ENCODE data around the gene FHOD3. TPM values are rescaled to one million over a fixed set of nuclear protein-coding genes. Genes with fewer than 3 reads are reported as not detected.

FHOD3 gene
- total RNA-seq, 1 donor from 2014 or later: 2.5 TPM

- H3K27ac ChIP-seq: no peak overlapping the region
- H3K9me3 ChIP-seq: no peaks in the 10 kb centered on the region
- no peak for TF ChIP-seq CTCF (IDR thresholded peaks at IDR 0.05)
- no peaks in the 10 kb centered on the region for H3K4me1 ChIP-seq
- ATAC-seq (no peak), DNase-seq (no peak)
- intact Hi-C loops (cut with DNase I): no loop called here
- no peaks in the 10 kb centered on the region for H3K36me3 ChIP-seq
- H3K27me3 ChIP-seq (ENCODE audit: low read depth): no peaks in the 10 kb centered on the region
- H3K4me3 ChIP-seq: no peak overlapping the region
Measured at GRCh38 chr18:36274083-36274715, 23.3 kb upstream of the FHOD3 start.

- no peak for DNase-seq
- Histone ChIP-seq H3K27ac (no peak overlapping the region), H3K4me3 (no peak overlapping the region), H3K27me3 (ENCODE audit: low read depth) (no peaks in the 10 kb centered on the region), H3K9me3 (no peaks in the 10 kb centered on the region), H3K4me1 (no peaks in the 10 kb centered on the region), H3K36me3 (no peaks in the 10 kb centered on the region)
- no peak for TF ChIP-seq CTCF (IDR thresholded peaks at IDR 0.05)
- intact Hi-C loops (cut with DNase I): no loop called here
- no peak for ATAC-seq
Measured at GRCh38 chr18:36275561-36275960, 22.0 kb upstream of the FHOD3 start.

GRCh38 chr18:36279001-36279400 lies 18.5 kb upstream of the FHOD3 start:
- H3K27ac ChIP-seq: no peak overlapping the region
- H3K36me3 ChIP-seq: no peaks in the 10 kb centered on the region
- DNase-seq (no peak), ATAC-seq (no peak)
- intact Hi-C loops (cut with DNase I): no loop called here
- no peaks in the 10 kb centered on the region for H3K9me3 ChIP-seq
- peaks cover 2% of the 10 kb centered on the region for H3K27me3 ChIP-seq (ENCODE audit: low read depth)
- no peak overlapping the region for H3K4me3 ChIP-seq
- TF ChIP-seq CTCF (IDR thresholded peaks at IDR 0.05): no peak
- H3K4me1 ChIP-seq: no peaks in the 10 kb centered on the region

GRCh38 chr18:36281936-36282335 lies 15.6 kb upstream of the FHOD3 start:
- intact Hi-C loops (cut with DNase I): loop anchor here (5.0 to 10.0 kb wide), 2 partner anchors 185 to 267 kb away; no protein-coding TSS in a partner anchor
- no peaks in the 10 kb centered on the region for H3K9me3 ChIP-seq
- H3K27ac ChIP-seq: no peak overlapping the region
- H3K4me3 ChIP-seq: no peak overlapping the region
- DNase-seq (no peak), ATAC-seq (no peak)
- H3K27me3 ChIP-seq (ENCODE audit: low read depth): peaks cover 4% of the 10 kb centered on the region
- TF ChIP-seq CTCF (IDR thresholded peaks at IDR 0.05): no peak
- H3K4me1 ChIP-seq: no peaks in the 10 kb centered on the region
- H3K36me3 ChIP-seq: no peaks in the 10 kb centered on the region

GRCh38 chr18:36283448-36283847 lies 14.1 kb upstream of the FHOD3 start:
- Histone ChIP-seq H3K27me3 (ENCODE audit: low read depth) (peaks cover 4% of the 10 kb centered on the region), H3K4me3 (no peak overlapping the region), H3K36me3 (no peaks in the 10 kb centered on the region), H3K9me3 (no peaks in the 10 kb centered on the region), H3K4me1 (no peaks in the 10 kb centered on the region), H3K27ac (no peak overlapping the region)
- no peak for TF ChIP-seq CTCF (IDR thresholded peaks at IDR 0.05)
- no peak for DNase-seq
- intact Hi-C loops (cut with DNase I): loop anchor here (5.0 to 10.0 kb wide), 2 partner anchors 186 to 269 kb away; no protein-coding TSS in a partner anchor
- no peak for ATAC-seq

All from lower lobe of right lung (tissue), 2 donors.